Hematopoietic multipotent progenitor cell treated with erythropoietin and hydrocortisone succinate and interleukin-3 and kit ligand, for 4 days (in vitro differentiated cells): Measurements from ENCODE around the gene PEX12.
A peak's percentile ranks its signal among the peaks of the same experiment; 100 is the strongest.
"Not testable (repeated sequence)": the region's sequence is repeated elsewhere in the genome, so short reads cannot be mapped to it uniquely, and the experiment has no call there.

Experiments
- DNase-seq: peaks from one replicate; pipeline ENCODE4 v3.0.0-alpha.2; 2015

Gene PEX12

GRCh38 chr17:35578197-35578928 is at the start of gene PEX12:
PEX12 (minus strand) TSS chr17:35578571; CDS start chr17:35578021, 550 bp downstream.
- DNase-seq = peak; percentile 98

GRCh38 chr17:35627417-35627816 is 49.0 kb upstream of the PEX12 start:
- no peak for DNase-seq

- DNase-seq = no peak
Measured at GRCh38 chr17:35621768-35622167, 43.4 kb upstream of the PEX12 start.

GRCh38 chr17:35618628-35619027 is 40.3 kb upstream of the PEX12 start:
- no peak for DNase-seq

- peak; percentile 38 for DNase-seq
Measured at GRCh38 chr17:35617505-35617904, 39.1 kb upstream of the PEX12 start.

- DNase-seq = peak; percentile 31
Measured at GRCh38 chr17:35616536-35616935, 38.2 kb upstream of the PEX12 start.

GRCh38 chr17:35614810-35615209 is 36.4 kb upstream of the PEX12 start:
- no peak for DNase-seq

- DNase-seq = peak; percentile 79
Measured at GRCh38 chr17:35612924-35613521, 34.7 kb upstream of the PEX12 start.

GRCh38 chr17:35610746-35611145 is 32.4 kb upstream of the PEX12 start:
- DNase-seq = not testable (repeated sequence)

GRCh38 chr17:35609831-35610230 is 31.5 kb upstream of the PEX12 start:
- no peak for DNase-seq

GRCh38 chr17:35607239-35607847 is 29.0 kb upstream of the PEX12 start:
- DNase-seq = no peak

- DNase-seq = no peak
Measured at GRCh38 chr17:35605678-35606077, 27.3 kb upstream of the PEX12 start.

GRCh38 chr17:35603674-35604073 is 25.3 kb upstream of the PEX12 start:
- no peak for DNase-seq

- no peak for DNase-seq
Measured at GRCh38 chr17:35597604-35598003, 19.2 kb upstream of the PEX12 start.

- DNase-seq = no peak
Measured at GRCh38 chr17:35596530-35597233, 18.3 kb upstream of the PEX12 start.

GRCh38 chr17:35596072-35596471 is 17.7 kb upstream of the PEX12 start:
- DNase-seq = no peak

- peak; percentile 30 for DNase-seq
Measured at GRCh38 chr17:35588196-35588920, 10.0 kb upstream of the PEX12 start.

- DNase-seq = peak; percentile 97
Measured at GRCh38 chr17:35587074-35587961, 8.9 kb upstream of the PEX12 start, which contains the start of gene AP2B1. AP2B1 (plus strand) TSS chr17:35587322; CDS start chr17:35594031, 6,709 bp downstream.

GRCh38 chr17:35586569-35587073 is 8.2 kb upstream of the PEX12 start:
- no peak for DNase-seq

- peak; percentile 36 for DNase-seq
Measured at GRCh38 chr17:35584061-35584460, 5.7 kb upstream of the PEX12 start.

GRCh38 chr17:35578929-35579432 is 610 bp upstream of the PEX12 start:
- peak; percentile 36 for DNase-seq
